Activated T-cell treated with anti-CD3 and anti-CD28 coated beads for 1 hour (primary cell): ENCODE results near the gene FRYL.

Source experiments
- DNase-seq: peaks from one replicate; pipeline ENCODE4 v3.0.0-alpha.2; 2020; ENCODE audit warnings: low read depth

Gene FRYL

GRCh38 chr4:48554606-48555005 is 225.5 kb downstream of the FRYL start:
- DNase-seq: no peak

- DNase-seq: no peak
These were observed 226.4 kb downstream of the FRYL start for GRCh38 chr4:48553720-48554119.

GRCh38 chr4:48546336-48546735 is 233.7 kb downstream of the FRYL start:
- DNase-seq: no peak

GRCh38 chr4:48543796-48544195 is 236.3 kb downstream of the FRYL start:
- DNase-seq: no peak

- no peak for DNase-seq
These were observed 237.2 kb downstream of the FRYL start for GRCh38 chr4:48542888-48543287.

GRCh38 chr4:48539597-48539996 is 240.5 kb downstream of the FRYL start:
- DNase-seq: no peak

GRCh38 chr4:48538358-48538757 is 241.7 kb downstream of the FRYL start:
- no peak for DNase-seq

- DNase-seq: no peak
These were observed 253.7 kb downstream of the FRYL start for GRCh38 chr4:48526406-48526805.

- no peak for DNase-seq
These were observed 261.9 kb downstream of the FRYL start for GRCh38 chr4:48518143-48518542.

GRCh38 chr4:48509543-48509942 is 270.5 kb downstream of the FRYL start:
- DNase-seq: no peak

GRCh38 chr4:48506716-48507115 is 273.4 kb downstream of the FRYL start:
- no peak for DNase-seq

GRCh38 chr4:48504352-48504751 is 275.7 kb downstream of the FRYL start:
- DNase-seq: no peak

GRCh38 chr4:48504026-48504330 is 276.1 kb downstream of the FRYL start:
- DNase-seq: no peak

GRCh38 chr4:48503233-48504025 is 276.6 kb downstream of the FRYL start:
- DNase-seq: no peak

- no peak for DNase-seq
These were observed 280.5 kb downstream of the FRYL start for GRCh38 chr4:48499551-48500066.

GRCh38 chr4:48498895-48499294 is 281.2 kb downstream of the FRYL start:
- no peak for DNase-seq

GRCh38 chr4:48495941-48496340 is 284.1 kb downstream of the FRYL start:
- no peak for DNase-seq

- no peak for DNase-seq
These were observed 286.5 kb downstream of the FRYL start for GRCh38 chr4:48493452-48494100.

- DNase-seq: no peak
These were observed 288.4 kb downstream of the FRYL start for GRCh38 chr4:48491514-48492176.

- no peak for DNase-seq
These were observed 289.2 kb downstream of the FRYL start for GRCh38 chr4:48490680-48491513.

GRCh38 chr4:48490012-48490679 is 289.9 kb downstream of the FRYL start, which contains the start of gene ZAR1:
Gene ZAR1 (plus strand): TSS chr4:48490252. CDS start chr4:48490292, 40 bp downstream.
- DNase-seq: no peak

GRCh38 chr4:48489683-48490011 is 290.4 kb downstream of the FRYL start:
- DNase-seq: no peak
